Measurements from ENCODE around the gene HS6ST1.

The HS6ST1 gene

GRCh38 chr2:128357506-128358370 lies 39.1 kb upstream of the HS6ST1 start:
- Histone ChIP-seq H3K27me3 (ENCODE audit: insufficient read depth, poor library complexity, severe bottlenecking) (no peaks in the 10 kb centered on the region), H3K27ac (replicated peaks) (no peak overlapping the region), H3K4me3 (replicated peaks; ENCODE audit: insufficient read depth, low read length) (no peak overlapping the region)
- TF ChIP-seq, protein P1, sequence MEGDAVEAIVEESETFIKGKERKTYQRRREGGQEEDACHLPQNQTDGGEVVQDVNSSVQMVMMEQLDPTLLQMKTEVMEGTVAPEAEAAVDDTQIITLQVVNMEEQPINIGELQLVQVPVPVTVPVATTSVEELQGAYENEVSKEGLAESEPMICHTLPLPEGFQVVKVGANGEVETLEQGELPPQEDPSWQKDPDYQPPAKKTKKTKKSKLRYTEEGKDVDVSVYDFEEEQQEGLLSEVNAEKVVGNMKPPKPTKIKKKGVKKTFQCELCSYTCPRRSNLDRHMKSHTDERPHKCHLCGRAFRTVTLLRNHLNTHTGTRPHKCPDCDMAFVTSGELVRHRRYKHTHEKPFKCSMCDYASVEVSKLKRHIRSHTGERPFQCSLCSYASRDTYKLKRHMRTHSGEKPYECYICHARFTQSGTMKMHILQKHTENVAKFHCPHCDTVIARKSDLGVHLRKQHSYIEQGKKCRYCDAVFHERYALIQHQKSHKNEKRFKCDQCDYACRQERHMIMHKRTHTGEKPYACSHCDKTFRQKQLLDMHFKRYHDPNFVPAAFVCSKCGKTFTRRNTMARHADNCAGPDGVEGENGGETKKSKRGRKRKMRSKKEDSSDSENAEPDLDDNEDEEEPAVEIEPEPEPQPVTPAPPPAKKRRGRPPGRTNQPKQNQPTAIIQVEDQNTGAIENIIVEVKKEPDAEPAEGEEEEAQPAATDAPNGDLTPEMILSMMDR (IDR thresholded peaks at IDR 0.05; ENCODE audit: insufficient read depth, low read length) = no peak
- TF ChIP-seq GABPA (IDR thresholded peaks at IDR 0.05; ENCODE audit: low read depth) = no peak
- TF ChIP-seq, protein P2, sequence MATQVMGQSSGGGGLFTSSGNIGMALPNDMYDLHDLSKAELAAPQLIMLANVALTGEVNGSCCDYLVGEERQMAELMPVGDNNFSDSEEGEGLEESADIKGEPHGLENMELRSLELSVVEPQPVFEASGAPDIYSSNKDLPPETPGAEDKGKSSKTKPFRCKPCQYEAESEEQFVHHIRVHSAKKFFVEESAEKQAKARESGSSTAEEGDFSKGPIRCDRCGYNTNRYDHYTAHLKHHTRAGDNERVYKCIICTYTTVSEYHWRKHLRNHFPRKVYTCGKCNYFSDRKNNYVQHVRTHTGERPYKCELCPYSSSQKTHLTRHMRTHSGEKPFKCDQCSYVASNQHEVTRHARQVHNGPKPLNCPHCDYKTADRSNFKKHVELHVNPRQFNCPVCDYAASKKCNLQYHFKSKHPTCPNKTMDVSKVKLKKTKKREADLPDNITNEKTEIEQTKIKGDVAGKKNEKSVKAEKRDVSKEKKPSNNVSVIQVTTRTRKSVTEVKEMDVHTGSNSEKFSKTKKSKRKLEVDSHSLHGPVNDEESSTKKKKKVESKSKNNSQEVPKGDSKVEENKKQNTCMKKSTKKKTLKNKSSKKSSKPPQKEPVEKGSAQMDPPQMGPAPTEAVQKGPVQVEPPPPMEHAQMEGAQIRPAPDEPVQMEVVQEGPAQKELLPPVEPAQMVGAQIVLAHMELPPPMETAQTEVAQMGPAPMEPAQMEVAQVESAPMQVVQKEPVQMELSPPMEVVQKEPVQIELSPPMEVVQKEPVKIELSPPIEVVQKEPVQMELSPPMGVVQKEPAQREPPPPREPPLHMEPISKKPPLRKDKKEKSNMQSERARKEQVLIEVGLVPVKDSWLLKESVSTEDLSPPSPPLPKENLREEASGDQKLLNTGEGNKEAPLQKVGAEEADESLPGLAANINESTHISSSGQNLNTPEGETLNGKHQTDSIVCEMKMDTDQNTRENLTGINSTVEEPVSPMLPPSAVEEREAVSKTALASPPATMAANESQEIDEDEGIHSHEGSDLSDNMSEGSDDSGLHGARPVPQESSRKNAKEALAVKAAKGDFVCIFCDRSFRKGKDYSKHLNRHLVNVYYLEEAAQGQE (IDR thresholded peaks at IDR 0.05; ENCODE audit: insufficient replicate concordance, low read depth) = no peak
- TF ChIP-seq POLR2AphosphoS5 (IDR thresholded peaks at IDR 0.05; ENCODE audit: low read depth) = no peak
- TF ChIP-seq SPI1 (IDR thresholded peaks at IDR 0.05; ENCODE audit: borderline replicate concordance, low read depth) = no peak
- no peak for DNase-seq (ENCODE audit: low read depth in 1 of 2, low spot score in 1 of 2)

DNA sequence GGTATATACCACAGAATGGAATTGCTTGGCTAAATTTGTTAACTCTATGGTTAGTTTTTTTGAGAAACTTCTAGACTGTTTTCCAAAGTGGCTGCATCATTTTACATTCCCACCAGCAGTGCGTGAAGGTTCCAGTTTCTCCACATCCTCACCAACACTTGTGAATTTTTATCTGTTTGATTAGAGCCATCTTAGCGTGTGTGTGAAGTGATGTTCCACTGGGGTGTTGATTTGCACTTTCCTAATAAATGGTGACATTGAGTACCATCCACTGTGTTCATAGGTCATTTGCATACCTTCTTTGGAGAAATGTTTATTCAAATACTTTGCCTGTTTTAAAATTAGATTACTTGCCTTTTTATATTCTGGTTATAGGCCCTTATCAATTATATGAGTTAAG lies 37.5 kb upstream of the HS6ST1 start:
- no peak overlapping the region for H3K27ac ChIP-seq (replicated peaks)
- no peaks in the 10 kb centered on the region for H3K27me3 ChIP-seq (ENCODE audit: insufficient read depth, poor library complexity, severe bottlenecking)
- TF ChIP-seq GABPA (IDR thresholded peaks at IDR 0.05; ENCODE audit: low read depth) (no peak), POLR2AphosphoS5 (IDR thresholded peaks at IDR 0.05; ENCODE audit: low read depth) (no peak), SPI1 (IDR thresholded peaks at IDR 0.05; ENCODE audit: borderline replicate concordance, low read depth) (no peak)
- no peak overlapping the region for H3K4me3 ChIP-seq (replicated peaks; ENCODE audit: insufficient read depth, low read length)
- DNase-seq (ENCODE audit: low read depth in 1 of 2, low spot score in 1 of 2) = no peak

DNA sequence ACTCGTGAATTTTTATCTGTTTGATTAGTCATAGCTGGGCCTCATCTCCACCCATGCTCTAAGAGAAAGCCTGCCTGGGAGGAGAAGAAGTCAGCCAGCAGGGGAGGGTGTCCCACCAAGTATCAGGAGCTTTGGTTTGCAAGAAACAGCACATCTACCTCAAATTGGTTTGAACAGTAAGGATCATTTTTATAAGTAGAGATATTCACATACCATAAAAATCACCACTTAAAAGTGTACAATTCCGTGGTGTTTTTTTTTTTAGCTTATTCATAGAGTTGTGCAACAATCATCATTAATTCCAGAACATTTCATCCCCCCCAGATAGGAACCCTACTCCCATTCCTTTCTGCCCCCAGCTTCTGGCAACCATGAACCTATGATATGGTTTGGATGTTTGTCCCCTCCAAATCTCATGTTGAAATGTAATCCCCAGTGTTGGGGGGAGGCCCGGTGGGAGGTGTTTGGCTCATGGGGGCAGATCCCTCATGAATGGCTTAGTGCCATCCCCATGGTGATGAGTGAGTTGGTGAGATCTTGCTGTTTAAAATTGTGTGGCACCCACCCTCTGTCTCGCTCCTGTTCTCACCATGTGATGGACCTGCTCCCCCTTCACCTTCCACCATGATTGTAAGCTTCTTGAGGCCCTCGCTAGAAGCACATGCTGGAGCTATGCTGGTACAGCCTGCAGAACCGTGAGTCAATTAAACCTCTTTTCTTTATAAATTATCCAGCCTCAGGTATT lies 36.2 kb upstream of the HS6ST1 start:
- Histone ChIP-seq H3K27ac (replicated peaks) (no peak overlapping the region), H3K27me3 (ENCODE audit: insufficient read depth, poor library complexity, severe bottlenecking) (no peaks in the 10 kb centered on the region), H3K4me3 (replicated peaks; ENCODE audit: insufficient read depth, low read length) (no peak overlapping the region)
- TF ChIP-seq POLR2AphosphoS5 (IDR thresholded peaks at IDR 0.05; ENCODE audit: low read depth) (no peak), GABPA (IDR thresholded peaks at IDR 0.05; ENCODE audit: low read depth) (no peak), SPI1 (IDR thresholded peaks at IDR 0.05; ENCODE audit: borderline replicate concordance, low read depth) (no peak)
- TF ChIP-seq, protein P2 (IDR thresholded peaks at IDR 0.05; ENCODE audit: insufficient replicate concordance, low read depth) = no peak
- TF ChIP-seq, protein P1 (IDR thresholded peaks at IDR 0.05; ENCODE audit: insufficient read depth, low read length) = no peak
- DNase-seq (ENCODE audit: low read depth in 1 of 2, low spot score in 1 of 2) = no peak

- Histone ChIP-seq H3K4me3 (replicated peaks; ENCODE audit: insufficient read depth, low read length) (no peak overlapping the region), H3K27me3 (ENCODE audit: insufficient read depth, poor library complexity, severe bottlenecking) (no peaks in the 10 kb centered on the region), H3K27ac (replicated peaks) (no peak overlapping the region)
- DNase-seq (ENCODE audit: low read depth in 1 of 2, low spot score in 1 of 2) = no peak
- TF ChIP-seq GABPA (IDR thresholded peaks at IDR 0.05; ENCODE audit: low read depth) = no peak
- TF ChIP-seq POLR2AphosphoS5 (IDR thresholded peaks at IDR 0.05; ENCODE audit: low read depth) = no peak
- TF ChIP-seq, protein P1 (IDR thresholded peaks at IDR 0.05; ENCODE audit: insufficient read depth, low read length) = no peak
- TF ChIP-seq, protein P2 (IDR thresholded peaks at IDR 0.05; ENCODE audit: insufficient replicate concordance, low read depth) = no peak
- no peak for TF ChIP-seq SPI1 (IDR thresholded peaks at IDR 0.05; ENCODE audit: borderline replicate concordance, low read depth)
These were observed 35.5 kb upstream of the HS6ST1 start for GRCh38 chr2:128354161-128354560.

Data from HL-60 (cell line).